WTC11 (cell line): ENCODE data around the gene TMEM178A. TPM values are rescaled to one million over a fixed set of nuclear protein-coding genes. Genes with fewer than 3 reads are reported as not detected.
"Not testable (repeated sequence)": the region's sequence is repeated elsewhere in the genome, so short reads cannot be mapped to it uniquely, and the experiment has no call there.

Experiments
- ATAC-seq: fragments of 200-7000 bp; cut with Tn5 transposase; 2 replicates; pipeline ENCODE4 v1.10.0; 2021; ENCODE audit warnings: mild to moderate bottlenecking, moderate library complexity
- CTCF ChIA-PET: fragments of 300-600 bp; sonication (Branson Sonifier 250); formaldehyde crosslinking; loops from one replicate; lab custom pipeline; 2021; ENCODE audit warnings: antibody characterized with exemption; lab: Charles Lee
- POLR2A ChIA-PET: fragments of 350-600 bp; sonication (Branson Sonifier 250); formaldehyde crosslinking; loops from one replicate; lab custom pipeline; 2021; ENCODE audit warnings: antibody characterized with exemption; lab: Charles Lee
- DNase-seq: peaks from one replicate; pipeline ENCODE4 v3.0.0; 2021; ENCODE audit warnings: low spot score
- H3K27ac Mint-ChIP-seq: 2 replicates; pipeline ENCODE4 v1.8.0; 2021; ENCODE audit warnings: mixed read lengths
- H3K27me3 Mint-ChIP-seq: 2 replicates; pipeline ENCODE4 v1.8.0; 2021; ENCODE audit warnings: low read depth, mild to moderate bottlenecking, moderate library complexity, mixed read lengths
- H3K36me3 Mint-ChIP-seq: 2 replicates; pipeline ENCODE4 v1.8.0; 2021; ENCODE audit warnings: mixed read lengths
- H3K4me1 Mint-ChIP-seq: 2 replicates; pipeline ENCODE4 v1.8.0; 2022; ENCODE audit warnings: mixed read lengths
- H3K4me3 Mint-ChIP-seq: 2 replicates; pipeline ENCODE4 v1.8.0; 2021; ENCODE audit warnings: mild to moderate bottlenecking, moderate library complexity, mixed read lengths
- H3K9me3 Mint-ChIP-seq: 2 replicates; pipeline ENCODE4 v1.8.0; 2021; ENCODE audit warnings: mixed read lengths
- CBFB ChIP-seq: sonication (generic); formaldehyde crosslinking; IDR thresholded peaks from 2 replicates; pipeline ENCODE4 v1.8.1; 2022; ENCODE audit warnings: mild to moderate bottlenecking, low read depth, missing genetic modification reagents
- CTCF ChIP-seq: fragments of 200-600 bp; IDR thresholded peaks from 2 replicates; pipeline ENCODE4 v1.8.0; 2022; ENCODE audit warnings: antibody characterized with exemption
- E2F1 ChIP-seq: sonication (generic); formaldehyde crosslinking; IDR thresholded peaks from 2 replicates; pipeline ENCODE4 v1.8.0; 2022; ENCODE audit warnings: mild to moderate bottlenecking, missing genetic modification reagents
- FOXK1 ChIP-seq: sonication (generic); formaldehyde crosslinking; IDR thresholded peaks from 2 replicates; pipeline ENCODE4 v1.8.0; 2022; ENCODE audit warnings: mild to moderate bottlenecking, moderate library complexity, missing genetic modification reagents
- GABPB1 ChIP-seq: sonication (generic); formaldehyde crosslinking; IDR thresholded peaks from 2 replicates; pipeline ENCODE4 v1.8.1; 2023; ENCODE audit warnings: mild to moderate bottlenecking, missing genetic modification reagents
- IRF1 ChIP-seq: sonication (generic); formaldehyde crosslinking; IDR thresholded peaks from 2 replicates; pipeline ENCODE4 v1.8.0; 2023; ENCODE audit warnings: missing genetic modification reagents
- MXD4 ChIP-seq: fragments of 250-450 bp; sonication (Bioruptor Pico); IDR thresholded peaks from 2 replicates; pipeline ENCODE4 v1.8.0; 2021; ENCODE audit warnings: mild to moderate bottlenecking, moderate library complexity, borderline replicate concordance
- MYBL2 ChIP-seq: sonication (generic); formaldehyde crosslinking; IDR thresholded peaks from 2 replicates; pipeline ENCODE4 v1.8.1; 2023; ENCODE audit warnings: mild to moderate bottlenecking, moderate library complexity, missing genetic modification reagents
- NFYB ChIP-seq: sonication (generic); formaldehyde crosslinking; conservative IDR thresholded peaks from 2 replicates; pipeline ENCODE4 v1.8.0; 2022; ENCODE audit warnings: low read depth, missing genetic modification reagents
- SOX15 ChIP-seq: fragments of 250-450 bp; sonication (Bioruptor Pico); IDR thresholded peaks from 2 replicates; pipeline ENCODE4 v1.9.0; 2021; ENCODE audit warnings: mild to moderate bottlenecking
- ZNF263 ChIP-seq: sonication (generic); formaldehyde crosslinking; IDR thresholded peaks from 2 replicates; pipeline ENCODE4 v1.8.1; 2022; ENCODE audit warnings: low read depth, mild to moderate bottlenecking, moderate library complexity, missing genetic modification reagents
- ZNF416 ChIP-seq: fragments of 250-450 bp; sonication (Bioruptor Pico); IDR thresholded peaks from 2 replicates; pipeline ENCODE4 v1.9.0; 2021; ENCODE audit warnings: mild to moderate bottlenecking, inconsistent platforms
- total RNA-seq: library from RNA; stranded (reverse); gene quantifications from 3 replicates; pipeline ENCODE4 v1.2.3, GENCODE V29; 2021
- TF ChIP-seq, protein P1 (sequence below): sonication (generic); formaldehyde crosslinking; IDR thresholded peaks from 2 replicates; pipeline ENCODE4 v1.8.1; 2022; ENCODE audit warnings: low read depth, mild to moderate bottlenecking, moderate library complexity, missing genetic modification reagents, borderline replicate concordance
- TF ChIP-seq, protein P2 (sequence below): sonication (generic); formaldehyde crosslinking; IDR thresholded peaks from 2 replicates; pipeline ENCODE4 v1.8.0; 2022; ENCODE audit warnings: mild to moderate bottlenecking, missing genetic modification reagents

TMEM178A gene
- total RNA-seq, 1 experiment from 2014 or later, result 14.5 TPM

DNA sequence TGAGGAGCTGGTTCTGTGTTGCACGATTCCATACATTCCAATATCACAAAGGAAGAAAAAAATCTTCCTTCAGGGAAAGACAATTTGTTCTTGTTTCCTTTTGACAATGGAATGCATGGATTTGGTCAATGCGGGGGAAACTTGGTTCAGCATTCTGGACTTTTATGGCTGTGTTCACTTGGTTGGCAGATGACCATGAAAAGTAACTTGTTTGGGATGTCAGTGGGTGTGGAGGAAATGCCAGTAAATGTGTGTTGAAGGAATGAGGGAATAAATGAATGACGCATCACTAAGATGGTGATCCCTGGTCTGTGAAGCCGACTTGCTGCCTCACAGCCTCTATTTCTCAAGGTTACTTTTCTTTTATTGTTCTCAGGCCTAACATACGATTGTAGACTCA lies 59.7 kb downstream of the TMEM178A start (continued):
- TF ChIP-seq E2F1 (no peak), SOX15 (CRISPR knock-in tag) (no peak)

DNA sequence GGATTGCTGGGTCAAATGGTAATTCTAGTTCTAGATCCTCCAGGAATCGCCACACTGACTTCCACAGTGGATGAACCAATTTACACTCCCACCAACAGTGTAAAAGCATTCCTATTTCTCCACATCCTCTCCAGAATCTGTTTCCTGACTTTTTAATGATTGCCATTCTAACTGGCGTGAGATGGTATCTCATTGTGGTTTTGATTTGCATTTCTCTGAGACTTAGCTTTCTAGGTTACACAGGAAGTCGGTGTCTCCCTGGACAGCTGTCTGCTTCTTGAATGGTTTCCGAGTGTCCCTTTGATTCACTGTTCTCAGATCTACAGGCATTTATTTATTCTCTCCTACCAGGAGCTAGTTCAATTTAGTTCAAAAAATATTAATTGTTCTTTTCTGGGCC lies 62.4 kb downstream of the TMEM178A start:
- ATAC-seq, POLR2A ChIA-PET, DNase-seq, H3K4me3 Mint-ChIP-seq, H3K27ac Mint-ChIP-seq, H3K27me3 Mint-ChIP-seq: not testable (repeated sequence)
- Mint-ChIP-seq H3K9me3 (peaks cover 11% of the 10 kb centered on the region), H3K36me3 (peaks cover 13% of the 10 kb centered on the region), H3K4me1 (peaks cover 23% of the 10 kb centered on the region)
- CTCF ChIA-PET, result interaction anchor here (0.8 to 6.2 kb wide), 5 partner anchors 135 to 781 kb away, joined by 3 to 74 read pairs (median 4); no protein-coding TSS in a partner anchor

DNA sequence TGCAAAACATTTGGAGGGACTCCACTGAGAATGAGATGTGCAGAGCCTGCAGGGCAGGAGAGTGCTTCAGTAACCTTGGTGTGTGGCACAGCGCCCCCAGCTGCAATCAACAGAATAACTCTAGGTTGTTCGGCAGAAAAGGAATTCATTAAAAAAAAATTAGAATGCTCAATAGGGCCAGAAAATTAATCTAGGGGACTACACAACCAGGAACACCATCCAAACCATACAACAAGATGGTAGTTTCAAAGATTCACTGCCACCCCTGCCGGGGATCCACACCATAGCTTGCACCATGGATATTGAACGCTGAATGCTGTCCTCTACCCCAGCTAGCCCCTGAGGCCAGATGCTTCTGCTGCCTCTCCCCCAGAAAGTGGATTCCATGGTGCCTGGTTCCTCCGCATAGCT lies 63.2 kb downstream of the TMEM178A start:
- ATAC-seq (peak; percentile 71), DNase-seq (peak; percentile 63)
- TF ChIP-seq CTCF (peak; percentile 84), ZNF416 (CRISPR knock-in tag) (no peak)
- Mint-ChIP-seq H3K36me3 (peaks cover 18% of the 10 kb centered on the region), H3K9me3 (peaks cover 11% of the 10 kb centered on the region), H3K4me1 (peaks cover 19% of the 10 kb centered on the region), H3K4me3 (no peak overlapping the region), H3K27ac (no peak overlapping the region), H3K27me3 (no peaks in the 10 kb centered on the region)
- ChIA-PET POLR2A (no interaction called here), CTCF (interaction anchor here (0.6 to 6.2 kb wide), 22 partner anchors 9 to 781 kb away, joined by 3 to 74 read pairs (median 4); partner anchors contain the start of genes MAP4K3 and TMEM178A)

- DNase-seq, result no peak
- no peak overlapping the region for H3K4me3 Mint-ChIP-seq
- H3K9me3 Mint-ChIP-seq, result peaks cover 11% of the 10 kb centered on the region
- TF ChIP-seq, protein P1, sequence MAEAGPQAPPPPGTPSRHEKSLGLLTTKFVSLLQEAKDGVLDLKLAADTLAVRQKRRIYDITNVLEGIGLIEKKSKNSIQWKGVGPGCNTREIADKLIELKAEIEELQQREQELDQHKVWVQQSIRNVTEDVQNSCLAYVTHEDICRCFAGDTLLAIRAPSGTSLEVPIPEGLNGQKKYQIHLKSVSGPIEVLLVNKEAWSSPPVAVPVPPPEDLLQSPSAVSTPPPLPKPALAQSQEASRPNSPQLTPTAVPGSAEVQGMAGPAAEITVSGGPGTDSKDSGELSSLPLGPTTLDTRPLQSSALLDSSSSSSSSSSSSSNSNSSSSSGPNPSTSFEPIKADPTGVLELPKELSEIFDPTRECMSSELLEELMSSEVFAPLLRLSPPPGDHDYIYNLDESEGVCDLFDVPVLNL (CRISPR knock-in tag), result no peak
- TF ChIP-seq MXD4 (CRISPR knock-in tag), result no peak
- no peak for TF ChIP-seq GABPB1 (CRISPR knock-in tag)
- ATAC-seq, result peak; percentile 14; the same call in 1 of the 2 replicates
- H3K36me3 Mint-ChIP-seq, result peaks cover 26% of the 10 kb centered on the region
- H3K4me1 Mint-ChIP-seq, result peaks cover 26% of the 10 kb centered on the region
- no peaks in the 10 kb centered on the region for H3K27me3 Mint-ChIP-seq
- H3K27ac Mint-ChIP-seq, result no peak overlapping the region
- POLR2A ChIA-PET, result interaction anchor here (0.9 kb wide), 1 partner anchor 68 kb away, joined by 3 read pairs; no protein-coding TSS in a partner anchor
- CTCF ChIA-PET, result interaction anchor here (0.7 to 6.2 kb wide), 27 partner anchors 11 to 783 kb away, joined by 3 to 74 read pairs (median 4); partner anchors contain the start of gene MAP4K3
Measured at GRCh38 chr2:39730276-39730675, 64.6 kb downstream of the TMEM178A start.

GRCh38 chr2:39730685-39731302 lies 65.1 kb downstream of the TMEM178A start:
- H3K9me3 Mint-ChIP-seq, result peaks cover 11% of the 10 kb centered on the region
- POLR2A ChIA-PET, result no interaction called here
- ATAC-seq (peak; percentile 86), DNase-seq (no peak)
- H3K27me3 Mint-ChIP-seq, result no peaks in the 10 kb centered on the region
- CTCF ChIA-PET, result interaction anchor here (0.8 to 6.2 kb wide), 23 partner anchors 11 to 783 kb away, joined by 3 to 74 read pairs (median 4); partner anchors contain the start of gene MAP4K3
- H3K27ac Mint-ChIP-seq, result no peak overlapping the region
- H3K4me3 Mint-ChIP-seq, result no peak overlapping the region
- peaks cover 26% of the 10 kb centered on the region for H3K4me1 Mint-ChIP-seq
- H3K36me3 Mint-ChIP-seq, result peaks cover 31% of the 10 kb centered on the region
- TF ChIP-seq ZNF263 (CRISPR knock-in tag), result no peak
- no peak for TF ChIP-seq NFYB
- no peak for TF ChIP-seq MYBL2 (CRISPR knock-in tag)
- TF ChIP-seq, protein P2, sequence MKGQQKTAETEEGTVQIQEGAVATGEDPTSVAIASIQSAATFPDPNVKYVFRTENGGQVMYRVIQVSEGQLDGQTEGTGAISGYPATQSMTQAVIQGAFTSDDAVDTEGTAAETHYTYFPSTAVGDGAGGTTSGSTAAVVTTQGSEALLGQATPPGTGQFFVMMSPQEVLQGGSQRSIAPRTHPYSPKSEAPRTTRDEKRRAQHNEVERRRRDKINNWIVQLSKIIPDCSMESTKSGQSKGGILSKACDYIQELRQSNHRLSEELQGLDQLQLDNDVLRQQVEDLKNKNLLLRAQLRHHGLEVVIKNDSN (CRISPR knock-in tag), result no peak
- no peak for TF ChIP-seq CBFB (CRISPR knock-in tag)
- TF ChIP-seq IRF1, result no peak
- TF ChIP-seq FOXK1 (CRISPR knock-in tag), result no peak
